Transverse colon (tissue), 3 donors: ENCODE data around the gene TRABD2B.

ENCODE experiments used
- CTCF ChIP-seq, 5 experiments: fragments of 200-600 bp in 3 of 5; fragments of 450-650 bp in 2 of 5; sonication (generic) in 3 of 5; IDR thresholded peaks; 1 replicate in 2 of 5; 2 replicates in 3 of 5; pipeline ENCODE4 v1.5.1; 2016 to 2017; ENCODE audit warnings: antibody characterized with exemption in 5 of 5, inconsistent platforms in 3 of 5, mild to moderate bottlenecking in 2 of 5, moderate library complexity in 1 of 5
- POLR2A ChIP-seq: fragments of 450-650 bp; IDR thresholded peaks from one replicate; pipeline ENCODE4 v1.6.1; 2016; ENCODE audit warnings: antibody characterized with exemption, mild to moderate bottlenecking, moderate library complexity

- no peak for TF ChIP-seq CTCF (IDR thresholded peaks at IDR 0.05)
- TF ChIP-seq POLR2A, result no peak
Observed at GRCh38 chr1:47774986-47775834, 222.0 kb downstream of the TRABD2B start.
